HEK293T (cell line): ENCODE data around the gene TANC1.

Source experiments
- ARNT ChIP-seq: fragments of 450-650 bp; IDR thresholded peaks from 2 replicates; pipeline ENCODE4 v1.6.1; 2017; ENCODE audit warnings: mild to moderate bottlenecking
- BHLHE40 ChIP-seq: fragments of 450-650 bp; IDR thresholded peaks from 2 replicates; pipeline ENCODE4 v1.6.1; 2016; ENCODE audit warnings: mild to moderate bottlenecking, moderate library complexity, borderline replicate concordance
- CTBP1 ChIP-seq: fragments of 450-650 bp; IDR thresholded peaks from 2 replicates; pipeline ENCODE4 v1.6.1; 2016; ENCODE audit warnings: borderline replicate concordance
- ELF4 ChIP-seq: fragments of 450-650 bp; IDR thresholded peaks from 2 replicates; pipeline ENCODE4 v1.6.1; 2017; ENCODE audit warnings: antibody characterized with exemption
- FOXA1 ChIP-seq: fragments of 450-650 bp; IDR thresholded peaks from 2 replicates; pipeline ENCODE4 v1.6.1; 2016; ENCODE audit warnings: mild to moderate bottlenecking
- FOXM1 ChIP-seq: fragments of 450-650 bp; IDR thresholded peaks from 2 replicates; pipeline ENCODE4 v1.6.1; 2017; ENCODE audit warnings: mild to moderate bottlenecking, borderline replicate concordance
- L3MBTL2 ChIP-seq: fragments of 450-650 bp; conservative IDR thresholded peaks from 2 replicates; pipeline ENCODE4 v1.6.1; 2016; ENCODE audit warnings: mild to moderate bottlenecking
- LEF1 ChIP-seq: fragments of 450-650 bp; IDR thresholded peaks from 2 replicates; pipeline ENCODE4 v1.6.1; 2017; ENCODE audit warnings: mild to moderate bottlenecking, borderline replicate concordance
- NFRKB ChIP-seq: fragments of 450-650 bp; IDR thresholded peaks from 2 replicates; pipeline ENCODE4 v1.6.1; 2016; ENCODE audit warnings: mild to moderate bottlenecking, moderate library complexity
- SP1 ChIP-seq: fragments of 450-650 bp; IDR thresholded peaks from 2 replicates; pipeline ENCODE4 v1.6.1; 2017
- SUZ12 ChIP-seq: fragments of 450-650 bp; IDR thresholded peaks from 2 replicates; pipeline ENCODE4 v1.6.1; 2016; ENCODE audit warnings: mild to moderate bottlenecking
- TARDBP ChIP-seq: fragments of 450-650 bp; IDR thresholded peaks from 2 replicates; pipeline ENCODE4 v1.6.1; 2016
- ZNF384 ChIP-seq: fragments of 450-650 bp; IDR thresholded peaks from 2 replicates; pipeline ENCODE4 v1.6.1; 2016
- TF ChIP-seq, protein P1 (sequence below): fragments of 450-650 bp; IDR thresholded peaks from 2 replicates; pipeline ENCODE4 v1.6.1; 2016

GRCh38 chr2:159030674-159031380, 62.4 kb downstream of the TANC1 start:
- TF ChIP-seq FOXM1 (no peak), ARNT (no peak), BHLHE40 (no peak), L3MBTL2 (no peak), LEF1 (no peak), ZNF384 (no peak), SUZ12 (no peak), FOXA1 (no peak), ELF4 (no peak), SP1 (no peak), NFRKB (no peak), TARDBP (no peak), CTBP1 (no peak)
- TF ChIP-seq, protein P1, sequence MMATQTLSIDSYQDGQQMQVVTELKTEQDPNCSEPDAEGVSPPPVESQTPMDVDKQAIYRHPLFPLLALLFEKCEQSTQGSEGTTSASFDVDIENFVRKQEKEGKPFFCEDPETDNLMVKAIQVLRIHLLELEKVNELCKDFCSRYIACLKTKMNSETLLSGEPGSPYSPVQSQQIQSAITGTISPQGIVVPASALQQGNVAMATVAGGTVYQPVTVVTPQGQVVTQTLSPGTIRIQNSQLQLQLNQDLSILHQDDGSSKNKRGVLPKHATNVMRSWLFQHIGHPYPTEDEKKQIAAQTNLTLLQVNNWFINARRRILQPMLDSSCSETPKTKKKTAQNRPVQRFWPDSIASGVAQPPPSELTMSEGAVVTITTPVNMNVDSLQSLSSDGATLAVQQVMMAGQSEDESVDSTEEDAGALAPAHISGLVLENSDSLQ = no peak
